Ureter (tissue), 1 donor: Measurements from ENCODE around the gene ITGB7. TPM values are rescaled to one million over a fixed set of nuclear protein-coding genes. Genes with fewer than 3 reads are reported as not detected.

Experiments used
- DNase-seq: peaks from one replicate; pipeline ENCODE4 v3.0.0-alpha.2; 2020; ENCODE audit warnings: low spot score
- total RNA-seq: library from RNA; stranded (reverse); gene quantifications from one replicate; pipeline ENCODE4 v1.2.4, GENCODE V29; 2023
- donor health status: DM: yes; HTN: yes; CAD: no.

Gene ITGB7
- total RNA-seq, 1 donor from 2014 or later = 15.8 TPM

DNA sequence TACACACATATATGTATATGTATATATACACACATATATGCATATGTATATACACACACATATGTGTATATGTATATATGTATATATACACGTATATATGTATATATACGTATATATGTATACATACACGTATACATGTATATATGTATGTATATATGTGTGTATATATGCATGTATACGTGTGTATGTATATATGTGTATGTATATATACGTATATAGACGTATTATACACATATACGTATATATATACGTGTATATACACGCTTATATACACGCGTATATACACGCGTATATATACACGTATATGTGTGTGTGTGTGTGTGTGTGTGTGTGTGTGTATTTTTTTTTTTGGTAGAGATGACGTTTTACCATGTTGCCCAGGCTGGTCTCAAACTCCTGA is 59.4 kb downstream of the ITGB7 start:
- no peak for DNase-seq

DNA sequence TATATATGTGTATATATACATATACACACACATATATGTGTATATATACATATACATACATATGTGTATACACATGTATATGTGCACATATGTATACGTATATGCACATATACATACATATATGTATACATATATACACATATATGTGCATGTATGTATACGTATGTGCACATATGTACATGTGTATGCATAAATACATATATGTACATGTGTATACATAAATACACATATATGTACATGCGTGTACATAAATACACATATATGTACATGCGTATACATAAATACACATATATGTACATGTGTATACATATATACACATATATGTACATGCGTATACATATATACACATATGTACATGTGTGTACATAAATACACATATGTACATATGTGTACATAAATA is 59.9 kb downstream of the ITGB7 start:
- DNase-seq = no peak

DNA sequence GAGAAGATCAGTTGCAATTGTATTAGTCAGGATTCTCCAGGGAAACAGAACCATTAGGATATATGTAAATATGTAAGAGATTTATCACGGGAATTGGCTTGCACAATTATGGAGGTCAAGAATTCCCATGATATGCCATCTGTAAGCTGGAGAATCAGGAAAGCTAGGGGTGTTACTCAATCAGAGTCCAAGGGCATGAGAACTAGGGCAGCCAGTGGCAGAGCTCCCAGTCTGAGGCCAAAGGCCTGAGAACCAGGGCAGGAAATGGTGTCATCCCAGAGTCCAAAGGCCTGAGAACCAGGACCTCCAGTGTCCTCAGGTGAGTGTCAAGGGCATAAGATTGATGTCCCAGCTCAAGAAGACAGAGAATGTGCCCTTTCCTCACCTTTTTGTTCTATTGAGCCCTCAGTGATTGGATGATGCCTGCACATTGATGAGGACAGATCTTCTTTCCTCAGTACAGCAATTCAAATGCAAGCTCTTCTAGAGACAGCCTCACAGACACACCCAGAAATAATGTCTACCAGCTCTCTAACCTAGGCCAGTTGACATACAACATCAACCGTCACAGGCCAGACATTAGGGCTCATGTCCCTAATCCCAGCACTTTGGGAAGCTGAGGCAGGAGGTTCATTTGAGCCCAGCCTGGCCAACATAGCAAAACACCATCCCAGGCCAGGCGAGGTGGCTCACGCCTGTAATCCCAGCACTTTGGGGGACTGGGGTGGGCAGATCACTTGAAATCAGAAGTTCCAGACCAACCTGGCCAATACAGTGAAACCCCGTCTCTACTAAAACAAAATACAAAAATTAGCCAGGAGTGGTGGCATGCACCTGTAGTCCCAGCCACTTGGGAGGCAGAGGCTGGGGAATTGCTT is 61.4 kb downstream of the ITGB7 start:
- DNase-seq = no peak

DNA sequence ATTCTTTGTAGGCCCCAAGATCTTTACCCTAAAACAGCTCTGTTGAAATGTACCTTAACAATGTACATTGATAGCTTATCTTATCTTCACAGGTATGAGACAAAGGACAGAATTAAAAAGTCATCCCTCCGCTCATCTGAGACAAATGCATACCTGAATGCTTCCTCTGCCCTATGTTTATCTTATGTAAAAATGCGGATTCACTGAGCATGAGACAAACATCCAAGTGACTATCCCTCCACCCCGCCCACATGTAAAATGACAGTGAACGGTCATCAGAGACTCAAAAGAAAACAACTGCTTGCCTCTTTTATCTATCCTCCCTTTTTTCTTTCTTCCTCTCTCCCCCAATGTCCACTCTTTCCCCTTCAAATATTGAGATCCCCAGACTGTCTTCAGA is 63.7 kb downstream of the ITGB7 start:
- DNase-seq = no peak

Other genes starting within 250 kb of the ITGB7 start
- gene EIF4B, start 200.8 kb downstream of the ITGB7 start, total RNA-seq = 474 TPM
- 198 TPM for gene TNS2, start 157.2 kb downstream of the ITGB7 start, total RNA-seq
- gene SPRYD3, start 127.9 kb downstream of the ITGB7 start, total RNA-seq = 66.6 TPM
- gene IGFBP6, start 109.6 kb downstream of the ITGB7 start, total RNA-seq = 133 TPM
- gene SOAT2, start 103.8 kb downstream of the ITGB7 start, total RNA-seq = 0.18 TPM
- gene ZNF740, start 26.5 kb downstream of the ITGB7 start, total RNA-seq = 56.8 TPM
- 65.7 TPM for gene CSAD, start 26.3 kb downstream of the ITGB7 start, total RNA-seq
- gene RARG, start 25.0 kb upstream of the ITGB7 start, total RNA-seq = 101 TPM
- gene ESPL1, start 61.0 kb upstream of the ITGB7 start, total RNA-seq = 2.3 TPM
- gene PFDN5, start 88.3 kb upstream of the ITGB7 start, total RNA-seq = 468 TPM
- gene MYG1, start 92.4 kb upstream of the ITGB7 start, total RNA-seq = 50.0 TPM
- gene AAAS, start 114.4 kb upstream of the ITGB7 start, total RNA-seq = 44.1 TPM
- not detected for gene SP7, start 129.1 kb upstream of the ITGB7 start, total RNA-seq
- gene SP1, start 172.9 kb upstream of the ITGB7 start, total RNA-seq = 104 TPM
- gene AMHR2, start 216.6 kb upstream of the ITGB7 start, total RNA-seq = not detected
- 210 TPM for gene PRR13, start 234.5 kb upstream of the ITGB7 start, total RNA-seq
- 675 TPM for gene PCBP2, start 244.9 kb upstream of the ITGB7 start, total RNA-seq